Bronchus fibroblast of lung (primary cell): ENCODE data around the gene TOMM70. TPM values are rescaled to one million over a fixed set of nuclear protein-coding genes. Genes with fewer than 3 reads are reported as not detected.

Source experiments
- total RNA-seq: library from RNA; depleted of rRNA; stranded (reverse); fragments of >200 nt; gene quantifications from 2 replicates; pipeline ENCODE4 v1.2.3, GENCODE V29; 2015

Gene TOMM70
- 34.6 and 45.2 TPM in 2 replicates for total RNA-seq

GRCh38 chr3:100400780-100401673 is at the start of gene TOMM70, which contains the start of gene LNP1:
Gene TOMM70, minus strand, starts transcription at chr3:100401089. Its CDS starts 140 bp downstream, at chr3:100400949.
Gene LNP1, plus strand, starts transcription at chr3:100401539. Its CDS starts 28,191 bp downstream, at chr3:100429730.

GRCh38 chr3:100334488-100335351 is 66.2 kb downstream of the TOMM70 start, which contains the start of gene NIT2:
Gene NIT2, plus strand, starts transcription at chr3:100334757. Its CDS starts 35 bp downstream, at chr3:100334792.

Other genes with a start within 250 kb of the TOMM70 start
- gene TBC1D23, start 140.1 kb downstream of the TOMM70 start, total RNA-seq, result 34.8 and 46.6 TPM in 2 replicates
- 14.4 and 15.8 TPM in 2 replicates for gene NIT2, start 66.3 kb downstream of the TOMM70 start, total RNA-seq
- gene LNP1, start 450 bp upstream of the TOMM70 start, total RNA-seq, result 3.0 and 3.2 TPM in 2 replicates
- gene TMEM45A, start 91.5 kb upstream of the TOMM70 start, total RNA-seq, result 10.6 and 13.2 TPM in 2 replicates
- gene ADGRG7, start 208.5 kb upstream of the TOMM70 start, total RNA-seq, result not detected in 2 replicates